Measurements from ENCODE around the gene LMBRD2.
"Not testable (repeated sequence)": the region's sequence is repeated elsewhere in the genome, so short reads cannot be mapped to it uniquely, and the experiment has no call there.

Gene LMBRD2

DNA sequence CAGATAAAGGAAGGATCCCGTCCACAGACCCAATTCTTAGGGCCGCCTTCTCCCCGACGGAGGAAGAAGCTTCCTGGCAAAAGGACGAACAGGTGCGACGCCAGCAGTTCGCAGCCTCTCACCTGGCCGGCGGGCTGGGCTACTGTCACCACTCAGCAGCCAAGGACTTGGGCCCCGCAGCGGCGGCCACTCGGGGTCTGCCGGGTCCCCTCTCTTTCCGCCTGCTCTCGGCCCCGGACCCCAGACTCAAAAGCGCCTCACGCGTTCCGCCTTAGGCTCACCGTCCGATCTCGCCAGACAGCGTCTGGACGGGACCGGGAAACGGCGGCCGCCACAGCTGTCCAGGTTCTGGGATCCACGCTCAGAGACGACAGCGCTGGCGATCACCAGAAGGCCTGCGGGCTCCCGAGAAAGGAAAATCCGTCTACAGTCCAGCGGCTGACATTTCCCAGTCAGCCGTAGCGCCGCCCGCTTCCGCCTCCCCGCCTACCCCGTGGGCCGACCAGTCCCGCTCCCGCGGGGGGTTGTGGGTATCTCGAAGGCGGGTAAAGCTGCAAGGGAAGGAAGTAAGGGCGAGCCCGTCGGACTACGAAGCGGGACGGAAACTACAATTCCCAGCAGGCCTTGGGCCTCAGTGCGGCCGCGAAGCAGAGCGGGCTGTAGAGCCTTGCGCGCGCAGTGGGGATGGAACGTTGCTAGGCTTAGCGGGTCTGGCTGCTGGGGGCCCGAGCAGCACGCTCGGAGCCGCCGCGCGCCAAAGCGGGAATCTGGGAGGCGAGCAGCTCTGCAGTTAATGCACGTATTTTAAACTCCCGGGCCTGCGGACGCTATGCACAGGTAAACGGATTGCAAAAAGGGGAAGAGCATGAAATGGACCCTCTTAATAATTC lies at the start of gene LMBRD2, which contains the start of gene SKP2:
TSS of gene LMBRD2 (minus strand) at position 454 of the 890 bp plus-strand sequence. CDS start 8,538 bp downstream, outside the sequence.
TSS of gene SKP2 (plus strand) at position 678 of the 890 bp plus-strand sequence. CDS start at position 830, 152 bp downstream.
- peak; percentile 98 for DNase-seq

DNA sequence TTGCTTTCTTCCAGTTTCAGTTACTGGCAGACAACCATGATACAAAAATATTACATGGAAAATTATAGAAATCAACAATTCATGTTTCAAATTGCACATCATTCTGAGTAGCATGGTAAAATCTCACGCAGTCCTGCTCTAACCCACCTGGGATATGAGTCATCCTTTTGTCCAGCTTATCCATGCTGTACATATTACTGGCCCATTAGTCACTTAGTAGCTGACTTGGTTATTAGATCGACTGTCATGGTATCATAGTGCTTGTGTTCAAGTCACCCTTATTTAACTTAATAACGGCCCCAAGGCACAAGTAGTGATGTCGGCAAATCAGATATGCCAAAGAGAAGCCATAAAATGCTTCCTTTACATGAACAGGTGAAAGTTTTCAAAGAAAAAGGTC lies 48.8 kb upstream of the LMBRD2 start:
- no peak for DNase-seq

DNA sequence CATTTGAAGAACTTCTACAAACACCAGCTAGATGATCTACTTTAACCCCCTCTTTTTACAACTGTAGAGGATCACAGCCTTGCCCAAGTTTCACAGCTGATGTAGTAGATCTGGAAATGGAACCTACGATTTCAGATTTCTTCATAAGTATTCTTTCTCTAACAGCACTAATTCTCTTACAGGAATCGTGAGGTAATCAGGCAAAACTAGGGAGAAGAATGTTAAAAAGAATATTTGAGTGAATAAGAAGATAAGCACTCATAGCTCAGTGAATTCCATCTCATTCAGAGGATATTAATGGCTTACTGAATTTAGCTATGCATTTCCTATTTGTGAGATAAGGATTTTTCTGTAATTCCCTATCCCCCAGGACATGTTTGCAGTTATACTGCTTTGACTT lies 47.9 kb upstream of the LMBRD2 start:
- no peak for DNase-seq

DNA sequence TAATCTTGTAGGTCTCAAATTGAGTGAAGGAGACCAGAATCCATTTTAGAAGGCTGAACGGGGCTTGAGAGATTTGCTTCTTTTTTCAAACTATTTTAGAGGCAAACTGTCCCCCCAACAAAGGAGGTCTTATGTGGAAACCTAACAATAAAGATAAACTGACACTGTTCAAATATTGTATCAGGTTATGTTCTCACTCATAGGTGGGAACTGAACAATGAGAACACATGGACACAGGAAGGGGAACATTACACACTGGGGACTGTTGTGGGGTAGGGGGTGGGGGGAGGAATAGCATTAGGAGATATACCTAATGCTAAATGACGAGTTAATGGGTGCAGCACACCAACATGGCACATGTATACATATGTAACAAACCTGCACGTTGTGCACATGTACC lies 47.1 kb upstream of the LMBRD2 start:
- not testable (repeated sequence) for DNase-seq

DNA sequence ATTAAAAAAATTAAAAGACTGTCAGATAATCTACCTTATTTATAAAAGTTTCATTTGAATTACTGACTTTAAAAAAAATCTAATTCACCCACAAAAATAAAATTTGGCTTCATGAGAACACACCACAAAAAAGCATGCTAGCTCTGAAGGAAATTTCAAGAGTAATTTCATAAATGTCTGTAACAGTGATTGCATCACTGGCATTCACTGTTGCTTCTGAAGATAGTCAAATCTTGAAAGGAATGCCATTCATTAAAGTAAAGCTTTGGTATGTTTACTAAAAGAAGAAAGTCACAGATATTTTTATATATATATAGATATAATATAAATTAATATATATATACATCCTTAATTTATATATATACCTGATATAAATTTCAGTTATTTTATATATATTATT lies 46.6 kb upstream of the LMBRD2 start:
- DNase-seq: no peak

DNA sequence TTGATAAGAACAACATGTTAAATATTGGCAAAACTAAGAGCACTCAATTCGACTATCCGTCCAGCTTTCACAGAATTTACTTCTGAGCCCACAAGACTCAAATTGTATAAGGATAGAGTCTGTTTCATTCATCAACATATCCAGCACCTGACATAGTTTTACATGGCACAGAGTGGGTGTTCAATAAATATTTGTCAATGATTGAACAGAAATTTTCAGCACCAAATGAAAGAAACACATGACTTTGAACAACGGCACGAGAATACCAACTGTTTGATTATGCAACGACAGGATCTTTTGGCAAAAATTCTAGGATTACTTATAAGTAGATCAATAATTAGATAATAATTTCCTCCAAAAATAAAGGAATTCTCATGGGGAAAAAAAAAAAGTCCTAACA lies 42.1 kb upstream of the LMBRD2 start:
- no peak for DNase-seq

DNA sequence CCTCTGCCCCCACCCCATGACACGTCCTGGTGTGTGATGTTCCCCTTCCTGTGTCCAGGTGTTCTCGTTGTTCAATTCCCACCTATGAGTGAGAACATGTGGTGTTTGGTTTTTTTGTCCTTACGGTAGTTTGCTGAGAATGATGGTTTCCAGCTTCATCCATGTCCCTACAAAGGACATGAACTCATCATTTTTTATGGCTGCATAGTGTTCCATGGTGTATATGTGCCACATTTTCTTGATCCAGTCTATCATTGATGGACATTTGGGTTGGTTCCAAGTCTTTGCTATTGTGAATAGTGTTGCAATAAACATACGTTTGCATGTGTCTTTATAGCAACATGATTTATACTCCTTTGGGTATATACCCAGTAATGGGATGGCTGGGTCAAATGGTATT lies 32.7 kb upstream of the LMBRD2 start:
- DNase-seq: not testable (repeated sequence)

DNA sequence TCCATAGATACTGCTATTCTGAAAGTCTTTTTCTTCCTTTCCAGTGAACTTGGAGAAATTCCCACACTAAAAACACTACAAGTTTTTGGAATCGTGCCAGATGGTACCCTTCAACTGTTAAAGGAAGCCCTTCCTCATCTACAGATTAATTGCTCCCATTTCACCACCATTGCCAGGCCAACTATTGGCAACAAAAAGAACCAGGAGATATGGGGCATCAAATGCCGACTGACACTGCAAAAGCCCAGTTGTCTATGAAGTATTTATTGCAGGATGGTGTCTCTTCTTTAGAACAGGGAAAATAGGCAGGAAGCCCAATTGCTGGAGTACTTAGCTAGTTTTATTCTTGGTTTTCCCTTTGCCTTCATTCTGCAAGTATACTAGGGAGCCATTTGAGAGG lies 30.1 kb upstream of the LMBRD2 start:
- no peak for DNase-seq

DNA sequence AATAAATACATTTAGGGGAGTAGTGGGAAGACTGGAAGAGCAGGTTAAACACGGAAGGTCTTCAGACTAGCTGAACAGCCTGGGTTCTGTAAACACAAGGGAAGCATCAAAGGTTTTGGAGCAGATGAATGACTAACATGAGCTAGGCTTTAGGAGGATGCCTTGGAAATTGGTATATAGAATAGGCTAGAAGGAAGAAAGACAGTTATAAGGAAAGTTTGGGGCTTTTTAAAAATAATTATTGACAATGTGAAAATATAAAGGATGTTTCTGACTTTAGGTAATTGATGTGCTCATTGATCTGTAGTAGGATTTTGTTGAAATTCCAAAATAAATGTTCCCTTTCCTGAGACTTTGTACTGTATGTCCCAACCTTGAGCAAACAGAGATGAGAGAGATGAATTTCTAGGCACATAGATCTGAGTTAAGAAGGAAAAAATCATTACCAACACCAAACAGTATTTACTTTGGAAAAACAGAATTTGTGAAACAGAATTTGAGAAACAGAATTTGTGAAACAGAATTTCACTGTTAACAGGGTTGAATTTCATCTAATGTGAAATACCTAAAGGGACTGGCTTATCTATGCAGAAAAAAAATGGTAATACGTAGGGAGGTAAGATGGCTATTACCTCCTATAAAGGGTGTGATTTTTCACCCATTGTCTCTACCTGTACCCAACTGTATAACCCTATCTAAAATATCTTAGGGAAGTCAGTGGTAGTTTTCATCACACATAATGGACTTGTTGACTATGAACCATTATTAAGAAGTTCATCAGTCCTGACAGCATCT lies 29.1 kb upstream of the LMBRD2 start:
- DNase-seq: no peak

DNA sequence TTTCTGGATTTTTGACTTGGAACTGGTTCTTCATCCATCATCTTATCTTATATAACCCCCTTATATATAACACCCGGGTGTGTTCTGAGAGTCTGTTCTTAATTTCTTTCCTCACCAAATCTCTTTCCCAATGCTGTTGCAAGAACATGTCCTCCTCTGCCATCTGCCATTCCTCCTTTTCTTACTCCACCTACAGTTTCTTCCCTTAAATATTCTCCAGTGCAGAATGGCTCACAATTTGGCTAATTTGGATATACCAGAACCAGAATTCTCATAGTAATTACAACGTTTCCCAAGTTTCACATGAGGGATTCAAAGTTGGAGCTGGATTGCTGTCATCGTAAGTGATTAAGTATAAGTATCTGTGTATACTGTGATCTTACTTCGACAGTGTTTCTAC lies 28.3 kb upstream of the LMBRD2 start:
- DNase-seq: no peak

DNA sequence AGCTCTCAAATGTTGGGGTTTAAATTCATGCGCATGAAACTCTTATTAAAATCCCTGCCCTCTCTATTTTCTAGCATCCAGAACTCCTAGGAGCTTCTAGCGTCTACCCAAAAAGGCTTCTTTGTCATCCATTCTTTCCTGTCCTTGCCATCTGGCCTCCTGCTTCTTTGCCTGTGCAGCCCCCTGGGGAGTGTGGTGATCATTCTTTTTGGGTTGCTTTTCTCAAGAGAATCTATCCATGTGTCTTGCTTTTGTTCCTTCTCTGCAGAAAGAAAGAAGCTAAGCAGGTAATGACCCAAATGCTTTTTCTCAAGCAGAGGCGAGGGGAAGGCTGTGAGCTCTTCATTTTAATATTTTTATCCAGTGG lies 26.8 kb upstream of the LMBRD2 start:
- DNase-seq: no peak

DNA sequence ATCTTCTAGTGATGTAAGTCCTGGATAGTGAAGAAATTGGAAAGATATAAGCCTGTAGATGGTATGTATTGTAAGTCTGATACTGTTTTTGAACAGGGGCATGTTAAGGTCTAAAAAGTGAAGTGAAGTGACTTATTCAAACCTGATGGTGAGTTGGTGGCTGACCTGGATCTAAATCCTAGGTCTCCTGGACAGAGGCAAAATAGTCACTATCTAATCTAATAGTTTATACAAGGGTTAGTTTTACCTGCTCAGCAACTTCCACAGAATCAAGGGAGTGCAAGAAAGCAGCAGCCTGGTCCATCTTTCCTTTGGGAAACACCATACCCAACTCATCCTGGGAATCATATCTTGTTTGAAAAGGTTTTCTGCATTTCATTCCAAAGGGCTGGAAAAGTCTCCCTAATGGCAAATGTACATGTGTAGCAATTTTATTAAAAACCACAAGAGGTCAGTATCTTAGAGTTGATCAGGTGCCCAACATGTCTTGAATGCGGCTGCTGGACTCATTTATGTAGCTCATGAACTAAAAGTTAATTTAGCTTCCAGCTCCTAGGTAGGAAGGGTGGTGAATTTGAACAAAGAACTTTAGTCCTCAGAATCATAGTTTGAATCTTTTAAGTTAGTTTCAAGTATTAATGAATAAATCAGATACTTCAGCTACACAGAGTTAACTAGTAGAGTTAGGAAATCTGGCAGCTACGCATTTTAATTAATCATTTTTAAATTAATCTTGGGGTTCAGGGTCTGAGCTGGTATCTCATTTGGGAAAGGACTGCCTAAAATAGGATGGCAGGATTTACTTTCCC lies 26.2 kb upstream of the LMBRD2 start:
- no peak for DNase-seq

DNA sequence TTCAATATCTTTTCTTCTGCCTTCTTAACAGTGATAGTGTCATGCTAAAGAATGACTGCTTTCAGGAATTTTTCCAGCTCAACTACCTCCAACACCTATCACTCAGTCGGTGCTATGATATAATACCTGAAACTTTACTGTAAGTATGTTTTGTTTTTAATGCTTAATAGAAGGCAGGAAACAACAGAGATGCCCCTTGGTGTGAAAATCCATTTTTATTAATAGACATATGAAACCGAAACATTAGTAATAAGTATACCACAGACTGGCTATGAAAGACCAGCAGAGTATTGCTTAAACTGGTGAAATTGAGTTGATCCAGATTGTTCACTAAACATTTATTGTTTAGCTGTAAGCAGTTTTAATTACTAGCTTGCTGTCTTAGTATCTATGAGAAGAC lies 25.5 kb upstream of the LMBRD2 start:
- no peak for DNase-seq

DNA sequence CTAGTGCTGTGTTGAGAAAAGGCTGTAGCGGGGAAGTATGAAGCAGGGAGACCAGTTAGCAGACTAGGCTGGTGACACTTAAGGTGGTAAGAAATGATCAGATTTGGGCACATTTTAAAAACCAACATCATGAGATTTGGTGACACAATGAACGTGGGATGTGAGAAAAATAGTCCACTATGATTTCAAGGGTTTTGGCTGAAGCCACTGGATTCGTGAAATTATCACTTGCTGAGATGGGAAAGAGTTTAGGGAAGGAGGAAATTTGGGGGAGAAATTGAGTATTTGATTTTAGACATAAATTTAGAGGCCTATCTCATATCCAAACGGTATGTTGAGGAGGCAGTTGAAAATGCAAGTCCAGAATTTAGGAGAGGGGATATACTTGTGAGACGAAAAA lies 23.4 kb upstream of the LMBRD2 start:
- no peak for DNase-seq

DNA sequence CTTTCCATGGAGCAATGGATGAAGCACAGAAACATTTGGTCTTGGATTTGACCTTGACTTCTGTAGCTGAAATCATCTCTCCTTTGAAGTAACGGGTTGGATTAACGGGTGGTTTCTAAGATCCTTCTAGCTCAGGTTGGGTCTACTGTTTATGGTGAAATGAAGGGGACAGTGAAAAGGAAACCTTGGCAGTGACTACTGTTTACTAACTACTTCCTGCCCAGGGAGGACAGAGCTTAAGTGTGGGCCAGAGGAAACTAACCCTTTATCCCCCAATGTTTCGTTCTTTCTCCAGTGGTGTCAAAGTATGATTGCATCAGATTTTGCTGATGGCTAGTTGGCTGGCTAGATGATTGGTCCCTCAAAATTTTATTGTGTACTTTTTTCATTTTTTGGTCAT lies 22.4 kb upstream of the LMBRD2 start:
- DNase-seq: no peak

DNA sequence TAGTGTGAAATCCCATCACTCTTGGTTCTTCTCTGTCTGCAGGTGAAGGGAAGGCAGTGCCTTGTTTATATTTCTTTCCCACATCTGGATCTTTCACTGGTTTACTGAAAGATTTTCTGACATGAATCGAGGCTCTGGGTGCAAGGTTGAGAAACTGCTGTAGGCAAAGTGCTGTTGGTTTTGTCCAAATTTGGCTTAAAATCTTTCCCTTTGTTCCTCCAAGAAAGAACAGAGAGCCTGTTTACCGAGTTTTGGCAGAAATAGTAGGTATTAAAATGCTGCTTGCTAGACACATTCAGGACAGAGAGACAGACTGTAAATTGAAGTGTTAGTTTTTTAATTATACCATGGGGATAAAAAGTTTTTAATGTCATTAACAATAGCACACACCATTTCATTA lies 21.7 kb upstream of the LMBRD2 start:
- no peak for DNase-seq

DNA sequence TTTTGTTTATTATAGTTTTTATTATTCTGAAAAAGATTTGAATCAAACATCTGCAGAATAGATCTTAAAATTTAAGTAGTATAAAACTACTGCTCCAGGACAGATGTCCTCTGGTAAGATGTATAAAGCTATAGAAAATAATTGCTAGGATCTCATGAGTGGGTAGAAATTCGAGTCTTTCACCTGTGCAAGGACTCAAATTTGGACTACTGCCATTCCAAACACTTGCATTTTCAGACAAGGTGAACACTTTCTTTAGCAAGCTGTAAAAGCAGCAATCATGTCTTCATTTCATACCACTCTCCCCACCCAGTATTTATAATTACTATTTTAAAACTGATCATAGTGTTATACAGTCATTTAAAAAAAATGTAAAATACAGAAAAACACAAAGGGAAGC lies 20.9 kb upstream of the LMBRD2 start:
- no peak for DNase-seq

DNA sequence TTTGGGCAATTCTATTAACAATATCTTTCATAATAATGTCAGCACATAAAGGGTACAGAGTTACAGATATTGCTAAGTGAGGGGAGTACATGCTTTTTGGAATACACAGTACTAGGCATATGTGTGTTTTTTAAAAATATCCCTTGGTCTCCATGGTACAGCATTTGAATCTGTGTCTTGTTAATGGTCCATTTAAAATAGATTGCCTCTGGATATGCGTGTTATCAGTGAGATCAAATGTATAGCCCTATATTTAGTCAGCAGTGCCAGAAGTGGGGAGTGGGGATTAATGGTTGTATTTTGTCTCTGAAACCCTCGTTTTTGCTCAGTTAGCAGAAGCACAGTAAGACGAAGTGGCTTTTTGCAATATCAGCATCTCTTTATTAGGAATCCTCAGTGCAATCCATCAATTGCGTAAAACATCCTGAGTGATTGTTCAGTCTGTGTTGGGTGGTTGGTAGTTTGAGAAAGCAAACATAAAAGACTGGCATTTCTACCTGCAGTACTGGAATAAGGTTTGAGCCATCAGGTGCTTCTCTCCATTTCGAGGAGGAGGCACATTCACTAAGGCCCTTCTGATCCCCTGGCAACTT lies 19.2 kb upstream of the LMBRD2 start:
- DNase-seq: no peak

DNA sequence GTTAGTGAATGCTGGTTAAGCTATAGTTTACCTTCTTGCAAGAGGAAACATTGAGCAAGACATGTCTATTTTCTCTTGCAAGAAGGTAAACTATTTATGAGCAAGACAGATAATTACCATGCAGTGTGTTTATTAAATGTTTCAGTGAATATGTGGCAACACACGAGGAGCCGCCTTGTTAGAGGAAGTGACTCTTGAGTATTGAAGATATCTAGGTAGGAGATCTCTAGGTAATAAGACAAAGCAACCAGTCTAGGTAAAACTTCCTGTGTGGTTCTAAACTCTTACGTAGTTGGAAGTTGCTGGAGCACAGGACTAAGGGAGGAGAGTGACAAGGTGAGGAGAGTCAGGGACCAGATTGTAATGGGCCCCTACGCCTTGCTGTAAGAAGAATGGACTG lies 17.1 kb upstream of the LMBRD2 start:
- DNase-seq: no peak

DNA sequence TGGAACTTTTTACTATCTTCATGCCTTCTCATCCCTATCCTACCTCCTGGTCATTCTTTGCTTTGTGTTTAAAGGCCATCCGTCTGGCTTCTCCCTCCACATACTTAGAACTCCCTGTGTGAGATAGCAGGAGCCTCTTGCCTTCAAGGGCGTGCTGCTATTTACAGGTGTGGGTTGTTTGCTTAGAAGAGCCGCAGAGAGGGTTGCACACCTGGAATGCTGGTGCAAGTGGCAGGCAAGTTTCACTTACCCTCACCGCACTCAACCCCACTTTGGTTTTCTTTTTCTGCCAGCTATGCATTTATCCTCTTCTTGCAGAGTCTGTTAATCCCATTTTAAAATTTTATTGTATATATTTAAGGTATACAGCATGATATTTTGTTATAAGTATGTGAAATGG lies 12.8 kb upstream of the LMBRD2 start:
- no peak for DNase-seq

DNA sequence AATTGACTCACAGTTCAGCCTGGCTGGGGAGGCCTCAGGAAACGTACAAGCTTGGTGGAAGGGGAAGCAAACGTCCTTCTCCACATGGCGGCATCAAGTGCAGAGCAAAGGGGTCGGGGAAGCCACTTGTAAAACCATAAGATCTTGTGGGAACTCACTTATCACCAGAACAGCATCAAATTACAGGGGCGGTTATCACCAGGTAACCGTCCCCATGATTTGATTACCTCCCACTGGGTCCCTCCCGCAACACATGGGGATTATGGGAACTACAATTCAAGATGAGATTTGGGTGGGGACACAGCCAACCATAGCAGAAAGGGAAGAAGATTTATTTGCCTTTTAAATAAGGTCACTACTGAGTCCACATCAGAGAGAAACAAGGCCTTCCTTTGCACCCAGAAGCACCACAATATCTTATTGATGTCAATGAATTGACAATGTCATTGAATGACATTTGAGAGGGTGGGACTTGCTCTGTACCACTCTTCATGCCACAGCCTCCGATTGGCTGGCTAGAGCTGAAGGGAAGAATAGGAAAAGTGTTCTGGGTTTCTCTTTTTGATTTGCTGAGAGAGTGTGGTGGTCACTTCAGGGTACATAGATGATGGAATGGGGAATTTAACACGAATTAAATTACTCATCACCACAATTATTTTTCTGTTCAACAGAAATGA lies 11.3 kb upstream of the LMBRD2 start:
- DNase-seq: no peak

DNA sequence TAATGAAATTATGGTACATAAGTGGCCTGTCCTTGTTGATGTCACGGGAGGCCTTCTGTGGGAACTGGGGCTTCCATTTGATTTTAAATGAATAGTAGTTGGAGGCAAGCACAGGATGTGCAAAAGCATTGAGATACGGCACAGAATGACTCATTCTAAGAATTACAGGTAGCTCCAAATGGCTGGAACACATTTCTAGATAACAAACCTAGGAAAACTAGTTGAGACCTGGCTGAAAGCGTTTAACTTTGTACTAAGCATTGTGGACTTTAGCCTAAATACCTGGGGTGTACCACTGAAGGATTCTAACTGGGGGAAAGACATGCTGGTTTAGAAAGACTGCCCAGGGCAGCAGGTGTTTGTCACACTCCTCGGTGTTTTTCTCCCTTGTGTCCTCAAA lies 9.7 kb upstream of the LMBRD2 start:
- DNase-seq: no peak
